Left ventricle myocardium superior (tissue), 1 donor: ENCODE measurements around the gene BCAS3. TPM values are rescaled to one million over a fixed set of nuclear protein-coding genes. Genes with fewer than 3 reads are reported as not detected.
"Not testable (repeated sequence)": the region's sequence is repeated elsewhere in the genome, so short reads cannot be mapped to it uniquely, and the experiment has no call there.

Experiments
- ATAC-seq: fragments of 200-7000 bp; cut with Tn5 transposase; one replicate; pipeline ENCODE4 v1.9.1; 2020; ENCODE audit warnings: mild to moderate bottlenecking, moderate library complexity
- DNase-seq: peaks from one replicate; pipeline ENCODE4 v3.0.0-alpha.2; 2020
- intact Hi-C: fragments of 100-400 bp; cut with micrococcal nuclease; formaldehyde crosslinking; loops from one replicate; pipeline ENCODE4 v1.11.0; 2022
- total RNA-seq: library from RNA; stranded (reverse); fragmentation: NEBNext Ultra II Directional; extraction: Animal tissue kit (Norgen Biotek cat#: 25700); gene quantifications from one replicate; pipeline ENCODE4 v1.2.1, GENCODE V29; 2021
- donor health status: DM: no; HTN: yes; CAD: no; lungs with severe emphysema.

Gene BCAS3
- total RNA-seq, 1 donor from 2014 or later = 15.9 TPM

GRCh38 chr17:60767744-60768308 lies 90.2 kb downstream of the BCAS3 start:
- intact Hi-C loops = no loop called here
- DNase-seq (no peak), ATAC-seq (no peak)

DNA sequence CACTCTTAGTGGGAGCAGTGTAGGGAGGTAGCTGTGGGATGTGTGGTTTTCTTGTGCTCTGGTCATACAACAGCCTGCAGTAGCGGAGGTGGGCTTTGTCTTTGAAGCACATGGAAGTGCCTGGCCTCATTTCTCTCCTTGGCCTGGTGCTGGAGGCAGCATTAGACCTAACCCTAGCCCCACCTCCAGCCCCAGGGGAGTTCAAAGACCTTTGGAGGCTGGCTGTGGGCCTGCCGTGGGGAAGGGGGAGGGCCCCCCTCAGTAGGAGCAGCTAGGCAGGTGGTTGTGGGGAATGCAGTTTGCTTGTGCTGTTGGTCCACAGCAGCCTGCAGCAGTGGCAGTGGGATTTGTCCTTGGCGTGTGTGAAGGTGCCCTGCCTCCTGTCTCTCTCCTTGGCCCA lies 91.7 kb downstream of the BCAS3 start:
- intact Hi-C loops = no loop called here
- ATAC-seq = no peak
- no peak for DNase-seq

GRCh38 chr17:60770946-60771422 lies 93.3 kb downstream of the BCAS3 start:
- DNase-seq = no peak
- intact Hi-C loops = no loop called here
- ATAC-seq = no peak

DNA sequence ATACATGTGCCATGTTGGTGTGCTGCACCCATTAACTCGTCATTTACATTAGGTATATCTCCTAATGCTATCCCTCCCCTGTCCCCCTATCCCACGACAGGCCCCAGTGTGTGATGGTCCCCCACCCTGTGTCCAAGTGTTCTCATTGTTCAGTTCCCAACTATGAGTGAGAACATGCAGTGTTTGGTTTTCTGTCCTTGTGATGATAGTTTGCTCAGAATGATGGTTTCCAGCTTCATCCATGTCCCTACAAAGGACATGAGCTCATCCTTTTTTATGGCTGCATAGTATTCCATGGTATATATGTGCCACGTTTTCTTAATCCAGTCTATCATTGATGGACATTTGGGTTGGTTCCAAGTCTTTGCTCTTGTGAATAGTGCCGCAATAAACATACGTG lies 94.0 kb downstream of the BCAS3 start:
- intact Hi-C loops, ATAC-seq, DNase-seq: not testable (repeated sequence)

GRCh38 chr17:60773552-60773951 lies 95.9 kb downstream of the BCAS3 start:
- intact Hi-C loops = no loop called here
- DNase-seq (no peak), ATAC-seq (no peak)

- intact Hi-C loops = no loop called here
- ATAC-seq = no peak
- DNase-seq = no peak
Measured at GRCh38 chr17:60781880-60782412, 104.3 kb downstream of the BCAS3 start.

DNA sequence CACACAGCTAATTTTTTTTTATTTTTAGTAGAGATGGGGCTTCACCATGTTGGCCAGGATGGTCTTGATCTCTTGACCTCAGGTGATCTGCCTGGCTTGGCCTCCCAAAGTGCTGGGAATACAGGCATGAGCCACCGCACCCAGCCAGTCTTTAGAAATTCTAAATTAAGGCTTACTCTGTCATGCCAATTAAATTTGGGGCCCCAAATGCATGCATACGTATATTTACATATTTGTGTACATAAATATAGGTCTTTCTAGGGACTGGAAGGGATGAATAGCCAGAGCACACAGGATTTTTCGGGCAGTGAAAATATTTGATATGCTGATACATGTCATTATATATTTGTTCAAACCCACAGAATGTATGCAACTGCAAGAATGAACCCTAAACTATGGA lies 105.1 kb downstream of the BCAS3 start:
- intact Hi-C loops = no loop called here
- DNase-seq = no peak
- no peak for ATAC-seq

- intact Hi-C loops = no loop called here
- no peak for ATAC-seq
- DNase-seq = no peak
Measured at GRCh38 chr17:60790205-60790604, 112.6 kb downstream of the BCAS3 start.

GRCh38 chr17:60792250-60792898 lies 114.7 kb downstream of the BCAS3 start:
- DNase-seq (peak; percentile 31), ATAC-seq (peak; percentile 21)
- intact Hi-C loops = no loop called here

DNA sequence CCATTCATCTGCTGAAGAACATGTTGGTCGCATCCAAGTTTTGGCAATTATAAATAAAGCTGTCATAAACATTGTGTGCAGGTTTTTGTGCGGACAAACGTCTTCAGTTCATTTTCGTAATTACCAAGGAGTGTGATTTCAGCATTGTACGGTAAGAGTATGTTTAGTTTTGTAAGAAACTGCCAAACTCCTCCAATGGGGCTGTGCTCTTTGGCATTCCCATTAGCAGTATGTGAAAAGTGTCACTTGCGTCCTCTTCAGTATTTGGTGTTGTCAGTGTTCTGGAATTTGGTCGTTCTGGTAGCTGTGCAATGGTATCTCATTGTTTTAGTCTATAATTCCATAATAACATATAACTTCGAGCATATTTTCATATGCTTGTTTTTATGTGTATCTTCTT lies 120.9 kb downstream of the BCAS3 start:
- ATAC-seq (no peak), DNase-seq (no peak)
- intact Hi-C loops = no loop called here

DNA sequence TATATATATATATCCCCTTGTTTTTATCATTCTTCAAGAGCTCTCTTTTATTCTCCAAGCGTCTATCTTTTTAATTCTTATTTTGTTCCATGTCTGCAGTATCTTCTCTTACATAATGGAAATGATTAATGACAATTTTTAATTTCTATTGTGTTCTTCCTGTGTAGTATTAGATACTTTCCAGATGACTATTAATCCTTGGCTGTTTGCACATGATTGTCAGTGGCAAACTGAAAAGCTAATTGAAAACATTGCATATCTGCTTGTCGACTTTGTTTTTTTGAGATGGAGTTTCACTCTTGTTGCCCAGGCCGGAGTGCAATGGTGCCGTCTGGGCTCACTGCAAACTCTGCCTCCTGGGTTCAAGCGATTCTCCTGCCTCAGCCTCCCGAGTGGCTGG lies 124.7 kb downstream of the BCAS3 start:
- ATAC-seq = no peak
- DNase-seq = no peak
- intact Hi-C loops = loop anchor here (10.0 kb wide), 1 partner anchor 112 kb away; no protein-coding TSS in a partner anchor

GRCh38 chr17:60803059-60803458 lies 125.4 kb downstream of the BCAS3 start:
- ATAC-seq = no peak
- DNase-seq = no peak
- intact Hi-C loops = loop anchor here (10.0 kb wide), 1 partner anchor 112 kb away; no protein-coding TSS in a partner anchor

DNA sequence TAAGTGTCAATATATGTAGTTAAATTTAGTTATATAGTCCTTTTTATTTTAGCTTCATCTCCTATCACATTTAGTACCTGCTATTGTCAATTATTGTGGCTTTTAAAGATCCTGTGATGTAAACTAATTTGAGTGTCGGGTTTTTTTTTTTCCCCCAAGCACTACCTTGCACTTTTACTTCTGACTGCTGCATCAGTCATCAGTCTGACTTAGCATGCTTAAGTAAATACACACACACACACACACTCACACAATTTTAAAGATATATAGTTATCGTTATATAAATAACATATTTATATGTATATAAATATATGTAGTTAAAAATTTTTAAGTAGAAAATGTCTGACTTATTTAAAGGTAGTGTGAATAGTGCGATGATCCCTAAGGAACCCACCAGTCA lies 127.2 kb downstream of the BCAS3 start:
- DNase-seq = no peak
- no peak for ATAC-seq
- intact Hi-C loops = loop anchor here (10.0 kb wide), 1 partner anchor 110 kb away; no protein-coding TSS in a partner anchor

DNA sequence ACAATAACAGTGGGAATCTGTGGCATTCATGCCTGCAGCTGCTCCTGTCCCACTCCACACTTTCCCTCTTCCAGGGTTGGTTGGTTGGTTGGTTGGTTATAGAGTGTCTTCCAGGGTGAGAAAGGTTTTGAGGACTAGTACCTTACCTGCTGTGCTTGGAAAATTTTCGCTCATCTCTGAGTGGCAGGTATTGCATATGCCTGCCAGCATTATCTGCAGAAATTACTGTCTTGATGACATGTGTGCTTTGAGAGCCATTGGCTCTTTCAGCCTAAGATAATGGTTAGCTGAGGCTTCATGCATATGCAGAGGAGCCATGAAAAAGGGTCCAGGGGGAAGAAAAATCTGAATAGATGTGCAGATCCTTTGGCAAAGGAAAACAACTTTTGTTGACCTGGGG lies 131.8 kb downstream of the BCAS3 start:
- DNase-seq (no peak), ATAC-seq (no peak)
- intact Hi-C loops = loop anchor here (10.0 kb wide), 1 partner anchor 105 kb away; no protein-coding TSS in a partner anchor

- DNase-seq, ATAC-seq, intact Hi-C loops: not testable (repeated sequence)
Measured at GRCh38 chr17:60814941-60815340, 137.3 kb downstream of the BCAS3 start.

GRCh38 chr17:60817192-60817591 lies 139.5 kb downstream of the BCAS3 start:
- no peak for ATAC-seq
- DNase-seq = no peak
- intact Hi-C loops = no loop called here

- ATAC-seq = no peak
- DNase-seq = no peak
- intact Hi-C loops = no loop called here
Measured at GRCh38 chr17:60819447-60820130, 141.9 kb downstream of the BCAS3 start.

GRCh38 chr17:60823515-60823914 lies 145.9 kb downstream of the BCAS3 start:
- no peak for ATAC-seq
- no peak for DNase-seq
- intact Hi-C loops = no loop called here

GRCh38 chr17:60825351-60825750 lies 147.7 kb downstream of the BCAS3 start:
- ATAC-seq (no peak), DNase-seq (no peak)
- intact Hi-C loops = no loop called here

- DNase-seq = no peak
- intact Hi-C loops = no loop called here
- ATAC-seq = no peak
Measured at GRCh38 chr17:60827943-60828342, 150.3 kb downstream of the BCAS3 start.
